OCI-LY7 (cell line): Measurements from ENCODE around the gene UCN. TPM values are rescaled to one million over a fixed set of nuclear protein-coding genes. Genes with fewer than 3 reads are reported as not detected.
A peak's percentile ranks its signal among the peaks of the same experiment; 100 is the strongest.

ENCODE experiments used
- BruUV-seq: library from RNA; stranded (reverse); fragments of 400-500 nt; replicated peaks from 2 replicates; lab custom pipeline; 2021; lab: Mats Ljungman, UMichigan
- CTCF ChIA-PET: fragments of 300-600 bp; sonication (Branson Sonifier 250); formaldehyde crosslinking; loops from one replicate; lab custom pipeline; 2022; ENCODE audit warnings: antibody characterized with exemption; ENCODE audit not compliant: unreplicated experiment; lab: Charles Lee
- POLR2A ChIA-PET: fragments of 300-600 bp; sonication (Branson Sonifier 250); formaldehyde crosslinking; loops from one replicate; lab custom pipeline; 2022; ENCODE audit warnings: antibody characterized with exemption; lab: Charles Lee
- DNase-seq: peaks from one replicate; pipeline ENCODE4 v3.0.0-alpha.2; 2015; ENCODE audit warnings: low spot score
- H2AFZ ChIP-seq: fragments of 200-600 bp; sonication (generic), shearing (Covaris generic); 2 replicates; pipeline ENCODE4 v1.6.1; 2014; ENCODE audit warnings: mild to moderate bottlenecking, antibody characterized with exemption, low read length, moderate library complexity
- H3K27ac ChIP-seq: fragments of 200-600 bp; sonication (generic); 2 replicates; pipeline ENCODE4 v1.5.1; 2014; ENCODE audit warnings: mixed run types, low read depth, mild to moderate bottlenecking, moderate library complexity, low read length, inconsistent platforms; ENCODE audit not compliant: poor library complexity, severe bottlenecking
- H3K36me3 ChIP-seq: fragments of 200-600 bp; sonication (generic); 2 replicates; pipeline ENCODE4 v1.6.1; 2014; ENCODE audit warnings: mild to moderate bottlenecking, antibody characterized with exemption, low read length, moderate library complexity, mixed read lengths; ENCODE audit not compliant: insufficient read depth
- H3K4me1 ChIP-seq: fragments of 200-600 bp; sonication (generic); 2 replicates; pipeline ENCODE4 v1.5.1; 2014; ENCODE audit warnings: mild to moderate bottlenecking, low read length; ENCODE audit not compliant: insufficient read depth, poor library complexity, severe bottlenecking
- H3K4me2 ChIP-seq: fragments of 200-600 bp; sonication (generic); 2 replicates; pipeline ENCODE4 v1.6.1; 2014; ENCODE audit warnings: mild to moderate bottlenecking, low read length
- H3K4me3 ChIP-seq: fragments of 200-600 bp; sonication (generic); 2 replicates; pipeline ENCODE4 v1.5.1; 2014; ENCODE audit warnings: mild to moderate bottlenecking, low read depth, low read length; ENCODE audit not compliant: poor library complexity, severe bottlenecking
- H3K79me2 ChIP-seq: fragments of 200-600 bp; sonication (generic); 2 replicates; pipeline ENCODE4 v1.6.1; 2016; ENCODE audit warnings: low read depth, mild to moderate bottlenecking, low read length, moderate library complexity, mixed read lengths; ENCODE audit not compliant: insufficient read depth
- H3K9me2 ChIP-seq: fragments of 200-600 bp; sonication (generic); 2 replicates; pipeline ENCODE4 v1.6.1; 2016; ENCODE audit warnings: mild to moderate bottlenecking, low read length, mixed read lengths; ENCODE audit not compliant: insufficient read depth
- H3K9me3 ChIP-seq: fragments of 200-600 bp; sonication (generic); 2 replicates; pipeline ENCODE4 v1.6.1; 2014; ENCODE audit warnings: mild to moderate bottlenecking, mixed run types, low read length, mixed read lengths
- H4K20me1 ChIP-seq: fragments of 200-600 bp; sonication (generic); 2 replicates; pipeline ENCODE4 v1.6.1; 2014; ENCODE audit warnings: mild to moderate bottlenecking, antibody characterized with exemption, low read length, moderate library complexity, mixed read lengths; ENCODE audit not compliant: insufficient read depth
- EZH2phosphoT487 ChIP-seq: fragments of 200-600 bp; sonication (generic); IDR thresholded peaks from 2 replicates; pipeline ENCODE4 v1.6.1; 2018; ENCODE audit warnings: low read depth, borderline replicate concordance, mild to moderate bottlenecking, mixed run types, antibody characterized with exemption, low read length, moderate library complexity, mixed read lengths
- intact Hi-C: fragments of 100-400 bp; cut with micrococcal nuclease; formaldehyde crosslinking; loops from one replicate; pipeline ENCODE4 v1.10.0; 2022; ENCODE audit not compliant: unreplicated experiment
- total RNA-seq, 2 experiments: library from RNA; depleted of rRNA in 1 of 2; stranded (reverse); fragments of >200 nt in 1 of 2; shearing (Covaris generic) in 1 of 2; gene quantifications; 2 replicates each; pipeline ENCODE4 v1.2.3, GENCODE V29; 2014 to 2022
- TF ChIP-seq, protein P1 (sequence below): fragments of 200-600 bp; sonication (generic); conservative IDR thresholded peaks from 2 replicates; pipeline ENCODE4 v1.5.1; 2014; ENCODE audit warnings: mild to moderate bottlenecking, antibody characterized with exemption, low read length, moderate library complexity, mixed read lengths

The UCN gene
- total RNA-seq, 2 experiments from 2014 or later = 6.4 to 7.2 TPM

DNA sequence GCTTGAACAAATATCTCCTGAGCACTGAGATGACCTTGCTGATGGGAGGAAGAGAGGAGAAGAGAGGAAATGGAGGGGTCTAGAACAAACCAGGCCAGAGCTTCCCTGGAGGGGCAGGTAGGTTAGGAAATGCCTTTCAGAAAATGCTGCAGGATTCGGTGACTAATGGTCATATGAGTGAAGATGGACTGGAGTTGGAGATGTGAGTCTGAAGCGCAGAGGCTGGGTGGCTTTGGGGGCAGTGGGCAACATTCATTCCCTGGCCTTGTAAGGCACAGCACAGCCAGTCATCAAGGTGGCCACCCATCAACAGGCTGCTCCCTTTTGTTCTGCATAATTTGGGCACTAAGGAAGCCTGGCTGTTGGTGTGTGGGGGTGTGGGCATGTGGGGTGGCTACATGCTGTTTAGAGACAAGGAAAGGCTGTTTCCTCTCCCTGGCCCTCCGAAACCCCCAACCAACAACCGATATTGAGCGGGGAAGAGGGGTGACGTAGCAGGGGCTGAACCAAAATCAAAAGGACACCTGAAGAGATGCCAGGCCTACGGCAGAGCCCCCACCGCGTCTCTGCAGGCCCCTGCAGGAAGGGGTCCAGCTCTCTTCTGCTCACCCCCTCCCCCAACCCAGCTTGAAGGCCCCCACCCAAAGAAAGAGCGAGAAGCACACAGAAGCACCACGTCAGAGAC is 46.9 kb downstream of the UCN start:
- no peak for DNase-seq

DNA sequence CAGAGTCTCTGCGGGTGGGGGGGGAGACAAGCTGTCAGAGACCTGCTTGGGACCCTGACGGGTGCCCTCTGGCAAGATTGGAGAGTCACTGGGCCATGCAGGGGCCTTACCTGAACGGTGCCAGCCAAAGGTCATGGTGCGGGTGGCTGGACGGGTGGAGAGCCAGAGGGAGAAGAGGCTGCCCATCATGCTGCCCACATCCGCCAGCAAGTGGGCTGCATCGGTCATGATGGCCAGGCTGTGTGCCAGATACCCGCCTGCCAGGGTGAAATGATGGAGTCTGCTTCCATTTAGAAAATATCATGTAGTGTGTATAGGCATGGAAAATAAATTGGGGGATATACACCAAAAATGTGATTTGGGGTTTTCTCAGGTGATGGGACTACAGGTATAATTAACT is 50.2 kb downstream of the UCN start:
- Histone ChIP-seq H3K9me2 (no peaks in the 10 kb centered on the region), H4K20me1 (no peaks in the 10 kb centered on the region), H3K79me2 (peaks cover 12% of the 10 kb centered on the region; the same call in 1 of the 2 replicates), H3K27ac (no peak overlapping the region), H3K4me2 (no peak overlapping the region), H3K36me3 (peaks cover 48% of the 10 kb centered on the region), H3K4me3 (no peak overlapping the region), H2AFZ (no peak overlapping the region), H3K4me1 (peaks cover 21% of the 10 kb centered on the region), H3K9me3 (no peaks in the 10 kb centered on the region)
- ChIA-PET POLR2A (no interaction called here), CTCF (no interaction called here)
- intact Hi-C loops = no loop called here
- no peak for DNase-seq
- TF ChIP-seq, protein P1, sequence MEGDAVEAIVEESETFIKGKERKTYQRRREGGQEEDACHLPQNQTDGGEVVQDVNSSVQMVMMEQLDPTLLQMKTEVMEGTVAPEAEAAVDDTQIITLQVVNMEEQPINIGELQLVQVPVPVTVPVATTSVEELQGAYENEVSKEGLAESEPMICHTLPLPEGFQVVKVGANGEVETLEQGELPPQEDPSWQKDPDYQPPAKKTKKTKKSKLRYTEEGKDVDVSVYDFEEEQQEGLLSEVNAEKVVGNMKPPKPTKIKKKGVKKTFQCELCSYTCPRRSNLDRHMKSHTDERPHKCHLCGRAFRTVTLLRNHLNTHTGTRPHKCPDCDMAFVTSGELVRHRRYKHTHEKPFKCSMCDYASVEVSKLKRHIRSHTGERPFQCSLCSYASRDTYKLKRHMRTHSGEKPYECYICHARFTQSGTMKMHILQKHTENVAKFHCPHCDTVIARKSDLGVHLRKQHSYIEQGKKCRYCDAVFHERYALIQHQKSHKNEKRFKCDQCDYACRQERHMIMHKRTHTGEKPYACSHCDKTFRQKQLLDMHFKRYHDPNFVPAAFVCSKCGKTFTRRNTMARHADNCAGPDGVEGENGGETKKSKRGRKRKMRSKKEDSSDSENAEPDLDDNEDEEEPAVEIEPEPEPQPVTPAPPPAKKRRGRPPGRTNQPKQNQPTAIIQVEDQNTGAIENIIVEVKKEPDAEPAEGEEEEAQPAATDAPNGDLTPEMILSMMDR = no peak
- no peak for TF ChIP-seq EZH2phosphoT487
- no TSS peak for BruUV-seq

More for the DNA sequence above, 46.9 kb downstream of the UCN start:
- Histone ChIP-seq H3K9me3 (no peaks in the 10 kb centered on the region), H3K79me2 (peaks cover 12% of the 10 kb centered on the region; the same call in 1 of the 2 replicates), H3K4me3 (peak overlapping the region; percentile 90), H3K4me2 (peak overlapping the region; percentile 100), H3K9me2 (no peaks in the 10 kb centered on the region), H3K36me3 (peaks cover 23% of the 10 kb centered on the region), H2AFZ (no peak overlapping the region), H3K4me1 (peaks cover 53% of the 10 kb centered on the region), H3K27ac (no peak overlapping the region), H4K20me1 (no peaks in the 10 kb centered on the region)
- CTCF ChIA-PET = no interaction called here
- no TSS peak for BruUV-seq
- intact Hi-C loops = no loop called here
- POLR2A ChIA-PET = interaction anchor here (1.1 kb wide), 1 partner anchor 11 kb away, joined by 3 read pairs; no protein-coding TSS in a partner anchor
- no peak for TF ChIP-seq EZH2phosphoT487
- TF ChIP-seq, protein P1 = no peak

Other genes with a start within 250 kb of the UCN start
- 147 and 214 TPM in 2 replicates for gene OST4, start 236.8 kb downstream of the UCN start, total RNA-seq (2014; rRNA removed; shearing (Covaris generic))
- gene OST4, start 236.8 kb downstream of the UCN start, total RNA-seq (2022) = 253 and 267 TPM in 2 replicates
- gene EMILIN1, start 229.8 kb downstream of the UCN start, total RNA-seq (2014; rRNA removed; shearing (Covaris generic)) = 2.7 and 3.2 TPM in 2 replicates
- 1.6 and 2.2 TPM in 2 replicates for gene EMILIN1, start 229.8 kb downstream of the UCN start, total RNA-seq (2022)
- gene KHK, start 221.7 kb downstream of the UCN start, total RNA-seq (2014; rRNA removed; shearing (Covaris generic)) = 9.7 and 14.0 TPM in 2 replicates
- 17.9 and 19.7 TPM in 2 replicates for gene KHK, start 221.7 kb downstream of the UCN start, total RNA-seq (2022)
- not detected in 2 replicates for gene CGREF1, start 189.3 kb downstream of the UCN start, total RNA-seq (2014; rRNA removed; shearing (Covaris generic))
- not detected in 2 replicates for gene CGREF1, start 189.3 kb downstream of the UCN start, total RNA-seq (2022)
- gene ABHD1, start 184.6 kb downstream of the UCN start, total RNA-seq (2014; rRNA removed; shearing (Covaris generic)) = not detected in 2 replicates
- gene ABHD1, start 184.6 kb downstream of the UCN start, total RNA-seq (2022) = not detected in 2 replicates
- gene PREB, start 173.8 kb downstream of the UCN start, total RNA-seq (2014; rRNA removed; shearing (Covaris generic)) = 113 and 116 TPM in 2 replicates
- gene PREB, start 173.8 kb downstream of the UCN start, total RNA-seq (2022) = 96.8 and 106 TPM in 2 replicates
- gene PRR30, start 169.0 kb downstream of the UCN start, total RNA-seq (2014; rRNA removed; shearing (Covaris generic)) = not detected in 2 replicates
- gene PRR30, start 169.0 kb downstream of the UCN start, total RNA-seq (2022) = not detected in 2 replicates
- not detected in 2 replicates for gene TCF23, start 159.4 kb downstream of the UCN start, total RNA-seq (2014; rRNA removed; shearing (Covaris generic))
- gene TCF23, start 159.4 kb downstream of the UCN start, total RNA-seq (2022) = 0.25 TPM in 1 of 2 replicates, not detected in the other
- 75.4 and 93.3 TPM in 2 replicates for gene ATRAID, start 96.4 kb downstream of the UCN start, total RNA-seq (2014; rRNA removed; shearing (Covaris generic))
- 92.7 and 92.8 TPM in 2 replicates for gene ATRAID, start 96.4 kb downstream of the UCN start, total RNA-seq (2022)
- 50.1 and 55.5 TPM in 2 replicates for gene SLC5A6, start 96.2 kb downstream of the UCN start, total RNA-seq (2014; rRNA removed; shearing (Covaris generic))
- 47.9 and 60.1 TPM in 2 replicates for gene SLC5A6, start 96.2 kb downstream of the UCN start, total RNA-seq (2022)
- gene CAD, start 91.1 kb downstream of the UCN start, total RNA-seq (2014; rRNA removed; shearing (Covaris generic)) = 118 and 132 TPM in 2 replicates
- gene CAD, start 91.1 kb downstream of the UCN start, total RNA-seq (2022) = 166 and 173 TPM in 2 replicates
- 14.0 and 23.3 TPM in 2 replicates for gene SLC30A3, start 45.4 kb downstream of the UCN start, total RNA-seq (2014; rRNA removed; shearing (Covaris generic))
- gene SLC30A3, start 45.4 kb downstream of the UCN start, total RNA-seq (2022) = 61.0 and 71.6 TPM in 2 replicates
- gene DNAJC5G, start 33.0 kb downstream of the UCN start, total RNA-seq (2014; rRNA removed; shearing (Covaris generic)) = 2.7 and 4.7 TPM in 2 replicates
- gene DNAJC5G, start 33.0 kb downstream of the UCN start, total RNA-seq (2022) = 18.1 and 18.2 TPM in 2 replicates
- 2.1 and 6.4 TPM in 2 replicates for gene TRIM54, start 26.0 kb downstream of the UCN start, total RNA-seq (2014; rRNA removed; shearing (Covaris generic))
- 13.6 and 18.8 TPM in 2 replicates for gene TRIM54, start 26.0 kb downstream of the UCN start, total RNA-seq (2022)
- 54.1 and 63.9 TPM in 2 replicates for gene MPV17, start 14.7 kb upstream of the UCN start, total RNA-seq (2014; rRNA removed; shearing (Covaris generic))
- gene MPV17, start 14.7 kb upstream of the UCN start, total RNA-seq (2022) = 98.0 and 109 TPM in 2 replicates
- gene GTF3C2, start 48.3 kb upstream of the UCN start, total RNA-seq (2014; rRNA removed; shearing (Covaris generic)) = 54.2 and 56.9 TPM in 2 replicates
- gene GTF3C2, start 48.3 kb upstream of the UCN start, total RNA-seq (2022) = 70.3 and 77.7 TPM in 2 replicates
- gene EIF2B4, start 61.9 kb upstream of the UCN start, total RNA-seq (2014; rRNA removed; shearing (Covaris generic)) = 23.9 and 27.0 TPM in 2 replicates
- gene EIF2B4, start 61.9 kb upstream of the UCN start, total RNA-seq (2022) = 32.9 and 33.1 TPM in 2 replicates
- 63.1 and 66.0 TPM in 2 replicates for gene SNX17, start 62.2 kb upstream of the UCN start, total RNA-seq (2014; rRNA removed; shearing (Covaris generic))
- 86.8 and 97.4 TPM in 2 replicates for gene SNX17, start 62.2 kb upstream of the UCN start, total RNA-seq (2022)
- 9.0 and 10.0 TPM in 2 replicates for gene ZNF513, start 72.3 kb upstream of the UCN start, total RNA-seq (2014; rRNA removed; shearing (Covaris generic))
- gene ZNF513, start 72.3 kb upstream of the UCN start, total RNA-seq (2022) = 9.7 and 10.9 TPM in 2 replicates
- gene PPM1G, start 101.1 kb upstream of the UCN start, total RNA-seq (2014; rRNA removed; shearing (Covaris generic)) = 101 and 113 TPM in 2 replicates
- gene PPM1G, start 101.1 kb upstream of the UCN start, total RNA-seq (2022) = 138 and 147 TPM in 2 replicates
- gene NRBP1, start 120.2 kb upstream of the UCN start, total RNA-seq (2014; rRNA removed; shearing (Covaris generic)) = 27.9 and 28.5 TPM in 2 replicates
- gene NRBP1, start 120.2 kb upstream of the UCN start, total RNA-seq (2022) = 46.0 and 48.5 TPM in 2 replicates
- 1.9 and 10.9 TPM in 2 replicates for gene KRTCAP3, start 133.9 kb upstream of the UCN start, total RNA-seq (2014; rRNA removed; shearing (Covaris generic))
- gene KRTCAP3, start 133.9 kb upstream of the UCN start, total RNA-seq (2022) = 6.9 and 8.3 TPM in 2 replicates
- 20.4 and 26.8 TPM in 2 replicates for gene IFT172, start 181.3 kb upstream of the UCN start, total RNA-seq (2014; rRNA removed; shearing (Covaris generic))
- 13.7 and 13.9 TPM in 2 replicates for gene IFT172, start 181.3 kb upstream of the UCN start, total RNA-seq (2022)
- not detected in 2 replicates for gene FNDC4, start 186.8 kb upstream of the UCN start, total RNA-seq (2014; rRNA removed; shearing (Covaris generic))
- not detected in 2 replicates for gene FNDC4, start 186.8 kb upstream of the UCN start, total RNA-seq (2022)
- not detected in 2 replicates for gene GCKR, start 188.4 kb upstream of the UCN start, total RNA-seq (2014; rRNA removed; shearing (Covaris generic))
- not detected in 2 replicates for gene GCKR, start 188.4 kb upstream of the UCN start, total RNA-seq (2022)